Activated CD4-positive, alpha-beta T cell treated with anti-CD3 and anti-CD28 coated beads, Interleukin-2, Interleukin-6, amounts not matched to agents 100 ng/mL and 50 ng/mL, durations not matched to agents 16 hours and 8 hours (primary cell): ENCODE measurements around the gene AP1M1.
"Not testable (repeated sequence)": the region's sequence is repeated elsewhere in the genome, so short reads cannot be mapped to it uniquely, and the experiment has no call there.

Source experiments
- DNase-seq: peaks from one replicate; pipeline ENCODE4 v3.0.0-alpha.2; 2020

The AP1M1 gene

DNA sequence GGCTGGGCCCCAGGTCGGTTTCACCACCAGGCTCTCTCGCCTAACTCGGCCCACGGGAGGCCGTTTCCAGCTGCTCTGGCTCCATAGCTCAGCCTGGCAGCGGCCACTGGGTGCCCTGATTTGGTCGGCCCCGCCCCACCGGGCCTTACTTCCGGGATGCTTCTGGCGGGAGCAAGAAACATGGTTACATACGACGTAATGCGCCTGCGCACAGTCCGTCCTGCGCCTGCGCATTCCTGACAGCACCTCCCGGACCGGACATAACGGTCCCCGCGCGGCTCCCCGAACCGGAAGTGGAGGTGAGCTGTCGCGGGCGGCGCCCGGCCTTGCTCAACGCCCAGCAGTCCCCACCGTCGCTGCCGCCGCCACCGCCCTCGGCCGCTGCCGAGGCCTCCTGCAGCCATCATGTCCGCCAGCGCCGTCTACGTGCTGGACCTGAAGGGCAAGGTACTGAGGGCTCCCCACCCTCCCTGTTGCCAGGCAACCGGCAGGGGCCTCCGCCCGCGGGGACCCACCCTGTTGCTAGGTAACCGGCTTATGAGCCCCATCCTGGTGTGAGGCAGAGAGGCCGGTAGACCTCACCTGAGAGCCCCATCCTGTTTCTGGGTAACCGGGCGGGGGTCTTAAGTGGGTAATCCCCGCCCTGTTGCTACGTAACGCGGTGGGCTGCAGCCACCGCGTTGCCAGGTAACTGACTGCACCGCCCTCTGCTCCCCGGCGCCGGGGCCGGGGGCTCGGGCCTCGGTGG lies at the start of gene AP1M1:
TSS of gene AP1M1 (plus strand) at position 290 of the 748 bp plus-strand sequence. CDS start at position 406, 116 bp downstream.
- DNase-seq: peak; percentile 100

DNA sequence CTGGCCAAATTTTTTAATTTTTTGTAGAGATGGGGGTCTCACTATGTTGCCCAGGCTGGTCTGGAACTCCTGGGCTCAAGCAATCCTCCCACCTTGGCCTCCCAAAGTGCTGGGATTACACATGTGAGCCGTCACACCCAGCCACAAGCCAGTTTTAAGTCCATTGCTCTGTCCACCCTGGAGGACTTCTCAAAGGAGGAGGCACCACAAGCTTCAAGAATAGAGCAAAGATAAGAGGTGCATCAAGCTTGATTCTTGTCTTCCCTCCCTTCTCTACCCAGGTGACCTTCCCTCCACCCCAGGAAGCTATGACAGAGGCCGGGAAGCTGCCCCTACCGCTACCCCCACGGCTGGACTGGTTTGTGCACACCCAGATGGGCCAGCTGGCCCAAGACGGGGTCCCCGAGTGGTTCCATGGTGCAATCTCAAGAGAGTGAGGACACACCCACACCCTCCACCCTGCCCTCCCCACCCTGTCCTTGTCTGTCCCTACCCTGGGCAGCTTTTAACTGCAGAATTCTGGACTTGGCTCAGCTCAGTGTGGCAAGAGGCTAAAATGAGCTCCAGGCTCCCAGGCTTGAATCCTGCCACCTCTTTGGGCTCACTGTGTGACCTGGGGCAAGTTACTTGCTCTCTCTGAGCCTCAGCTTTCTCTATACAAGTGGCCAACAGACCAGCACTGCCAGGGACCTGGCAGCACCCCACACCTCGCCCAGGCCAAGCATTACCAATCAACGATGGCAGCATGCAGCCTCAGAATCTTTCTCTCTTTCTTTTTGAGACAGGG lies 49.1 kb upstream of the AP1M1 start:
- no peak for DNase-seq

DNA sequence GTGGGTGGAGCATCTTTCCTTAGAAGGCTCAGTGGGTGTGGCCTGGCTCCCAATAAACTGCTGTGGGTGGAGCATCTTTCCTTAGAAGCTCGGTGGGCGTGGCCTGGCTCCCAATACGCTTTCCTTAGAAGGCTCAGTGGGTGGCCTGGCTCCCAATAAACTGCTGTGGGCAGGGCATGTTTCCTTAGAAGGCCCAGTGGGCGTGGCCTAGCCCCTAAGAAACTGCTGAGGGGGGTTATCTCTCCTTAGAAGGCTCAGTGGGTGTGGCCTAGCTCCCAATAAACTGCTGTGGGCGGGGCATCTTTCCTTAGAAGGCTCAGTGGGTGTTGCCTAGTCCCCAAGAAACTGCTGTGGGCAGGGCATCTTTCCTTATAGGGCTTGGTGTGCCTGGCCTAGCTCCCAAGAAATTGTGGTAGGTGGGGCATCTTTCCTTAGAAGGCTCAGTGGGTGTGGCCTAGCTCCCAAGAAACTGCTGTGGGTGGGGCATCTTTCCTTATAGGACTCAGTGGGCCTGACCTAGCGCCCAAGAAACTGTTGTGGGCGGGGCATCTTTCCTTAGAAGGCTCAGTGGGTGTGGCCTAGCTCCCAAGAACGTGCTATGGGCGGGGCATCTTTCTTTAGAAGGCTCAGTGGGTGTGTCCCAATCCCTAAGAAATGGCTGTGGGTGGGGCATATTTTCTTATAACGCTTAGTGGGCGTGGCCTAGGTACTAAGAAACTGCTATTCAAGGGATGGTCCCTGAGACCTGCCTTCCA lies 44.0 kb upstream of the AP1M1 start:
- no peak for DNase-seq

- no peak for DNase-seq
Measured at GRCh38 chr19:16154557-16154956, 43.2 kb upstream of the AP1M1 start.

- DNase-seq: no peak
Measured at GRCh38 chr19:16155128-16155527, 42.6 kb upstream of the AP1M1 start.

DNA sequence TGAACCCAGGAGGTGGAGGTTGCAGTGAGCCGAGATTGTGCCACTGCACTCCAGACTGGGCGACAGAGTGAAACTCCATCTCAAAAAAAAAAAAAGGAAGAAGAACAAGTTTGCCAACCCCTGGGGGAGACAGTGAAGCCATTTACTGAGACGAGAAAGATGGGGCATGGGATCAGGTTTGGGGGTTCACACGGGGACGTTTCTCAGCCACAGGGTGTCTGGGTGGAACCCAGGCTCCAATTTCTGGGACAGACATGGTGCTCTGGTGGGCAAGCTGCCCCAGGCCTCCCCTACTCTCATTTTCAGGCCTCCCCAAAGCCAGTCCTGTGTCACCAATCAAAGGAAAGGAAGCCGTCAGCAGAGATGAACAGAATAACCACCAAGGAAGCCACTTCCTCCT lies 40.8 kb upstream of the AP1M1 start:
- no peak for DNase-seq

- DNase-seq: no peak
Measured at GRCh38 chr19:16157601-16158000, 40.1 kb upstream of the AP1M1 start.

DNA sequence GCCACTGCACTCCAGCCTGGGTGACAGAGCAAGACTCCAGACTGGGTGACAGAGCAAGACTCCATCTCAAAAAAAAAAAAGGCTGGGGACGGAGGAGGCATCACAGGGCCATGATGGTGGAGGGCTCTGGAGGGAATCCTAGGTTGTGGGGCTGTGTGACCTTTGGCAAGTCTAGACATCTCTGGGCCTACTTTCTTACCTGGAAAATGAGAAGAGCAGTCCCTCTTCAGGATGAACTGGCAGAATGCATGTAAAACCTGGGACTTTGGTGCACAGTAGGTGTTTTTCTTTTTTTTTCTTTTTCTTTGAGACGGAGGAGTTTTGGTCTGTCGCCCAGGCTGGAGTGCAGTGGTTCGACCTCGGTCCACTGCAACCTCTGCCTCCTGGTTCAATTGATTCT lies 38.1 kb upstream of the AP1M1 start:
- no peak for DNase-seq

DNA sequence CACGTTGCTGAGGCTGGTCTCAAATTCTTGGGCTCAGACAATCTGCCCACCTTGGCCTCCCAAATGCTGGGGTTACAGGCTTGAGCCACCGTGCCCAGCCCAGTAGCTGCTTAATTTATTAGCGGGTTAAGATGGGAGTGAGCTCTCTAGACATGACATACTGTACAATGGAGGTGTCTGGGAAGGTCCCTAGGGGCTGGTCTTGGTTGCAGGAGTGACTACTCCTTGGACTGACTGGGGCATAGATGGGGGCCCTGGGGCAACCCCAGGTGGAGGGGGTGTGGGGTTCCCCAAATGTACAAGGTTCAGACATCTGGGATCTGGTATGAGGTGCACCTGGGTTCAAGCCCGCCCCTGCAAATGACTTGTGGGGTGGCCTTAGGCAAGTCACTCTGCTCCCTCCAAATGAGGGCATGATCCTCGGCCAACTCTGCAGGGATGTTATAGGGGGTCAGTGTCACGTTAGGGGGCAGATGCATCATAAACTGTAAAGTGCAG lies 37.2 kb upstream of the AP1M1 start:
- DNase-seq: no peak

DNA sequence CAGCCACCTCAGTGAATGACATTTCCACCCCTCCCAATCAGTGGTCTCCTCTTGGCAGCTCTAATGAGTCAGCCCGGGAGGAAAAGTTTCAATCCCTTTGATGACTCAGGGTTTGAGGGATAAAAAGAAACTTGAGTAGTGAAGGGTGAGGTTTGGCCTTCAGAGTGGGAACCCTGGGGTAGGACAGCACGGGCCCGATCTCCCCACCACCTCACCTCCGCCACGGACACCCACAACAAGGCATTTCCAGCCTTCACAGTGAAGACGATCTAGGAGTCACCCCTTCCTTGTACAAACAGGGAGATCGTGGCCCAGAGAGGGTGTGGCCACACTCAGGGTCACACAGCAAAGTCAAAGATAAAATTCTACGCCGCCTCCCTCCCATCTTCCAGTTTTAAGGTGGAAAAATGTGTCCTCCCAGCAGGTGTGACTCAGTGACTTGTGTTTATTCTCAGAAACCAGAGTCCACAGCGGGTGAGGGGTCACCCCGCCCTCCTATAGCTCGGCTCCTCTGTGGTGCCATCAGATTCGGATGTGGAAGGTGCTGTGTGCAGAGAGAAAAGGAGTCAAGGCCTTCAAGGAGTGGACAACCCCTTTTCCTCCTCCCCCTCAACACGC lies 36.7 kb upstream of the AP1M1 start:
- DNase-seq: peak; percentile 74

DNA sequence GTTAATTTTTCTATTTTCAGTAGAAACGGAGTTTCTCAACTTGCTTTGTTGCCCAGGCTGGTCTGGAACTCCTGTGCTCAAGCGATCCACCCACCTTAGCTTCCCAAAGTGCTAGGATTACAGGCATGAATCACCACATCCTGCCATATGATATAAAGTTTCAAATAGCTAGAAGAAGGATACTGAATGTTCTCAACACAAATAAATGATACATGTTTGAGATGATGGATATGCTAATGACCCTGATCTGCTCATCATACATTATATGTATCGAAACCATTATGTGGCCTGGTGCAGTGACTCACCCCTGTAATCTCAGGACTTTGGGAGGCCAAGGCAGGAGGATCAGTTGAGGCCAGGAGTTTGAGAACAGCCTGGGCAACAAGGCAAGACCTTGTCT lies 35.9 kb upstream of the AP1M1 start:
- peak; percentile 43 for DNase-seq

DNA sequence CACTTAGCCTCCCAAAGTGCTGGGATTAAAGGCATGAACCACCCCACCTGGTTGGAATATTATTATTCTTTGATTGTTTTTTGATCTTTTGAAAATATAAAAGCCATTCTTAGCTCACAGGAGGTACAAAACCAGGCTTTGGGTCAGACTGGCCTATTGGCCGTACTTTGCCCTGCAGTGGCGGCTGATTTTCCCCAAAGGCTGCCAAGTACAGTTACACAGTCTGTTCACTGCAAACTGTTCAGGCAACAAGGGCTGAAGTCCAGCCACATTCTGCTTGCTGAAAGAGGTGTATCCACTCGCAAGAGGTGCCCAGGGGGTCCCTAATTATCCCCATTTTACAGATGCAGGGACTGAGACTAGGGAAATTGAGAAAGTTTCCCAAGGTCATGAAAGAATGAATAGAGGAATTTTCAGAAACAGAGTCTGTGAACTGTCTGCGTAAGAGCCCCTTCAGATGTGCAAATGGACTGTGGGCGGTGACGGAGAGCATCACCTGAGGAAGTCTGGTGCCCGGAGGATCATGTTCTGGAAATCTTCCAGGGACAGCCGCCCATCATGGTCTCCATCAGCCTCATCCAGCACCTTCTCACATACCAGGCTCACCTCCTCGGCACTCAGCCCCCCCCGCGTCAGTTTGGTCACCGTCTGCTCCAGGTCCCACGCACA lies 33.4 kb upstream of the AP1M1 start:
- no peak for DNase-seq

DNA sequence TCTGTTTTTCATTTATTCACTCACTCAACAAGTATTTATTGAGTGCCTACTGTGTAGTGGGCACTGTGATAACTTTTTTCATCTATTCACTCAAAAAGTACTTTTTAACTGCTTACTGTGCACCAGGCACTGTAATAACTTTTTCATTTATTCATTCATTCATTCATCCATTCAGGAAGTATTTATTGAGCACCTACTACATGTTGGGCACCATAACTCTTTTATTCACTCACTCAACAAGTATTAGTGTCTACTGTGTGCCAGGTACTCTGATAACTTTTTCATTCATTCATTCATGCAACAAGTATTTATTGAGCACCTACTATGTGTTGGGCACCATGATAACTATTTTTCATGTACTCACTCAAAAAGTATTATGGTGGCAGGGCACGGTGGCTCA lies 31.3 kb upstream of the AP1M1 start:
- no peak for DNase-seq

GRCh38 chr19:16167055-16167454 lies 30.7 kb upstream of the AP1M1 start:
- no peak for DNase-seq

DNA sequence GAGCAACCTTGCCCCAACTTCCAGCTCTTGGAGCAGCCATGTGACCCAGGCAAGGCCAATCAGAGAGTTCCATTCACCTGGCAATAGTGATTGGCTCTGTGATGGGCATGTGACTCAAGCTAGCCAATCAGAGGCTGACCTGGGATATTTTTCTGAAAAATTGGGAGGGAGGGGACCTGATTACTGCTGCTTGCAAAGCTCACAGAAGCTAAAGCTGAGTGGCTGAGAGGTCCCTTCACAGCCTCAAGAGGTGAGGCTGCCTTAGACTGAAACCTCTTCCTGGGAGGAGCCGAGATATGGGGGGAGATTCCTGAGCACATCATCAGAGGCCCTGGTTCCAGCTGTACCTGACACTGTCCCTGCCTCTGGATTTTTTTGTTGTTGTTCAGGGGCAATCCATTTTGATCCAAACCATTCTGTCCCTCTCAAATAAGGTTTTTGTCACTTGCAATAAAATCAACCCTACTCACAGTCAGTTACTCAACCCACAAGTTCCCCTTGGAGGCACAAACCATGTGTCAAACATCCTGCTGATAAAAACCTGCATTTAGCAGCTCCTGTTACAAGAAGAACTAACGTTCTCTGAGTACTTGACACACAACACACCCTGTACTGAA lies 29.1 kb upstream of the AP1M1 start:
- peak; percentile 34 for DNase-seq

GRCh38 chr19:16170134-16170533 lies 27.6 kb upstream of the AP1M1 start:
- no peak for DNase-seq

DNA sequence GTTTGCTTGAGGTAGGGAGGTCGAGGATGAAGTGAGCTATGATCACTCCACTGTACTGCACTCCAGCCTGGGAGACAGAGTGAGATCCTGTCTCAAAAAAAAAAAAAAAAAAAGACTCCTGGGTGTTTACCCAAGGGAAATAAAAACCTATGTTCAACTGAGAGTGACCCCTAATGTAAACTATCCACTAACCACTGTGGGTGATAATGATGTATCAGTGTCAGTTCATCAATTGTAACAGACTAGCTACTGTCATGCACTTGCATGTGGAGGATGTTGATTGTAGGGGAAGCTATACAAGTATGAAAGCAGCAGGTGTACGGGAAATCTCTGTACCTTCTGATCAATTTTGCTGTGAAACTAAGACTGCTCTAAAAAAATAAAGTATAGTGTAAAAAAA lies 21.8 kb upstream of the AP1M1 start:
- no peak for DNase-seq

GRCh38 chr19:16178866-16179265 lies 18.8 kb upstream of the AP1M1 start:
- not testable (repeated sequence) for DNase-seq

GRCh38 chr19:16180611-16181010 lies 17.1 kb upstream of the AP1M1 start:
- DNase-seq: no peak

- no peak for DNase-seq
Measured at GRCh38 chr19:16184665-16185122, 13.0 kb upstream of the AP1M1 start.

DNA sequence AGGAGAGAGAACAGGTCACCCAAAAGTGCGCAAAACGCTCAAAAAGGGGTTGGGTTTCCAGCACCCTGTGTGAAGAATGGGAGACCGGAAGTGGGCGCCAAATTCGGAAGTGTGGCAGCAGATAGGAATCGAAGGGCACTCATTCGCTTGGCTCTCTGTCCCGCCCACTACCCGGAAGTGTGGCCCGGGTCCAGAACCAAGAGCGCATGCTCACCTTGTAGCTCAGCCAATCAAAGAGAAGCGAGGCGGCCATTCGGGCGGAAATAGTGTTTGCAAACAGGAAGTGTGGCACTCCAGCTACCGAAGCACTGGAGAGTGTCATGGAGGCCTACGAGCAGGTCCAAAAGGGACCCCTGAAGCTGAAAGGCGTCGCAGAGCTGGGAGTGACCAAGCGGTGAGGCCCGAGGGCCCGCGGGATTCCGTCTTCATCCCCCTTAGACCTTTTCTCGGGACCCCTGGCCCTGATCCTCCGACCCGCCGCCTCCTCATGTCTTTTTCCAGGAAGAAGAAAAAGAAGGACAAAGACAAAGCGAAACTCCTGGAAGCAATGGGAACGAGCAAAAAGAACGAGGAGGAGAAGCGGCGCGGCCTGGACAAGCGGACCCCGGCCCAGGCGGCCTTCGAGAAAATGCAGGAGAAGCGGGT lies 12.5 kb upstream of the AP1M1 start, which contains the start of gene FAM32A:
TSS of gene FAM32A (plus strand) at position 288 of the 645 bp plus-strand sequence. CDS start at position 321, 33 bp downstream.
- peak; percentile 100 for DNase-seq
